KOPT-K1 (cell line): ENCODE measurements around the gene ELL2.
"Not testable (repeated sequence)": the region's sequence is repeated elsewhere in the genome, so short reads cannot be mapped to it uniquely, and the experiment has no call there.

Experiments
- H3K27ac ChIP-seq: fragments of 200-600 bp; sonication (generic); 2 replicates; pipeline ENCODE4 v1.5.1; 2016; ENCODE audit warnings: antibody characterized with exemption, mild to moderate bottlenecking, low read depth, low read length; ENCODE audit not compliant: poor library complexity, severe bottlenecking
- H3K36me3 ChIP-seq: fragments of 200-600 bp; sonication (generic); 2 replicates; pipeline ENCODE4 v1.5.1; 2017; ENCODE audit warnings: antibody characterized with exemption, mild to moderate bottlenecking, low read length, moderate library complexity; ENCODE audit not compliant: insufficient read depth
- H3K9me3 ChIP-seq: fragments of 200-600 bp; sonication (generic); 2 replicates; pipeline ENCODE4 v1.5.1; 2017; ENCODE audit warnings: antibody characterized with exemption, low read length, mild to moderate bottlenecking; ENCODE audit not compliant: insufficient read depth, poor library complexity, severe bottlenecking

Gene ELL2

GRCh38 chr5:95934207-95934804 is 27.3 kb downstream of the ELL2 start:
- Histone ChIP-seq H3K27ac (no peak overlapping the region), H3K9me3 (no peaks in the 10 kb centered on the region), H3K36me3 (no peaks in the 10 kb centered on the region)

DNA sequence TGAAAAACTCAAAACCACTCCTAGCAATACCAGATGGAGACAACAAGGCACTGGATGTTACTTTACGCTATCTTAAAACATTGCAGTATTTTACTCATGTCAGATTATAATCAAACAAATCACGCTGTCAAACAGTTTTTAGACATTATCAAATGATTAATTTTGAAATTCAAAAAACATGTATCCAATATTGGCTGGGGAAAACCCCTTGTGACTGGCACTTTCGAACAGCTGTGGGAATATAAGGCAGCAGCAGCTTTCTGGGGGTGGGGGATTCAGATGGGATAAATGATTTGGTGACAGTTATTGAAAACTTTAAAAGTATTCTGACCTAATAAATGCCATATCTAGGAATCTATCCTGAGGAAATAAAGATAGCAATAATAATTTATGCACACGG is 28.7 kb downstream of the ELL2 start:
- Histone ChIP-seq H3K9me3 (no peaks in the 10 kb centered on the region), H3K27ac (no peak overlapping the region), H3K36me3 (no peaks in the 10 kb centered on the region)

DNA sequence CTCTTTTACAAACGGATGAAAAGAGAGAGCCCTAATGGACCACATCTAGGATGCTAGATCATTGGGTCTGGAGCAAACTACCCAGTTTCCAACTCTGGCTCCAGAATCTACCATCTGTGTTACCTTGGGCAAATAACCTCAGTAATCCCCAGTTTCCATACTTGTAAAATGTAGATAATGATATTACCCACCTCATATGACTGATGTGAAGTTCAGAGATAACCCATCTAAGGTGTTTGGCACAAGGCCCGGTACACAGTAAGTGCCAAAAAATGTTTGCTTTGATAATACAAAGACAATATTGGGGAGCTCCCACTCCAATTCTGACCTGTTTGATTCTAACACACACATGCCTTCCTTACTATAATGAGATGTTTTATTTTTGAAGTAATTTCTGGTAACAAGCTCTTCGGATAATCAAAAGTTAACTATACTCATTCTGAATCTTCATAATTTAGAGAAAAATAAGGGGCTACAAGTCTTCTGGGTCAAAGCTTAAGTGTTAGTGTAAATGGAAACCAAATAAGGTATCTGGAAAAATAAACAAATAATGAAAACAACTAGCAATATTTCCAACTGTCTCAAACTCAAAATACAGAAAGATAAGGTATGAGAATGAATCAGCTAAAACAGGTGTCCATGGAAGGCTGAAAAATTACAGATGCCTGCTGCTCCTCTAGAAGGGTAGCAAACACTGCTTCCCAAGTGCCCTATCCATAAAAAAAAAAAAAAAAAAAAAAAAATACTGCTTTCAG is 30.4 kb downstream of the ELL2 start:
- H3K27ac ChIP-seq = no peak overlapping the region
- no peaks in the 10 kb centered on the region for H3K36me3 ChIP-seq
- H3K9me3 ChIP-seq = no peaks in the 10 kb centered on the region

DNA sequence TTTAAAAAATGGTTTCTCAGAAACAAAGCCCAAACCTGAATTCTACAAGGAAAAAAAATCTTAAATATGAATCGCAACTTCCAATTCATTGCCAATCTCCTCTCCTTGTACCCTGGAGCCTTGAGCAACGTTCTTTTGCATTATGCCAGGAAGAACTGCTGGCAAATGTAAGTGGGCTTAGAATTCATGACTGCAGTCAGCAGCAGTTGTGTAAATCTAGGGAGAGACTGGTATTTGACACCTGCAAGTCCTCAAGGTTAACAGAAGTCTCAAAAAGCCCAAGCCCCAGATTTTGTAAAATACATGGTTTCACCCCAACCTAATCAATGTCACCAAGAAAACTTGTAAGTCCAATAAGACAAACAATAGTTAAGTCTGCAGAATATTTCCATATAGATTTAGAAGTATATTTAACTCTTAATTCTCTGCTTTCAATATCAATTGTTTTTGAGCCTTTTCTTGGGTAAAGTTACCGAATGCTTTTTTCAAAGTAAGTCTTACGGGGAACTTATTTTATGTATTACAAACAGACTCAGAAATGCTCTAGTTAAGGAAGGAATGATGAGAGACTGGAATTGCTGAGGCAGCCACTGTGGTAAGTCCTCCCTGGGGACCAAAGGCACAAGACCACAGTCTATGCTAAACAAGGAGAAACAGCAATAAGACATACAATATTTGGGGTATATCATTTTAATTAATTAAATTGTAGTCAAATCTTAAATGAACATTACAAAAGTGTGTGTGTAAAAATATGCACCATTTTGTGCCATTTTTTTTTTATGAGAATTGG is 31.3 kb downstream of the ELL2 start:
- Histone ChIP-seq H3K36me3 (no peaks in the 10 kb centered on the region), H3K27ac (no peak overlapping the region), H3K9me3 (no peaks in the 10 kb centered on the region)

DNA sequence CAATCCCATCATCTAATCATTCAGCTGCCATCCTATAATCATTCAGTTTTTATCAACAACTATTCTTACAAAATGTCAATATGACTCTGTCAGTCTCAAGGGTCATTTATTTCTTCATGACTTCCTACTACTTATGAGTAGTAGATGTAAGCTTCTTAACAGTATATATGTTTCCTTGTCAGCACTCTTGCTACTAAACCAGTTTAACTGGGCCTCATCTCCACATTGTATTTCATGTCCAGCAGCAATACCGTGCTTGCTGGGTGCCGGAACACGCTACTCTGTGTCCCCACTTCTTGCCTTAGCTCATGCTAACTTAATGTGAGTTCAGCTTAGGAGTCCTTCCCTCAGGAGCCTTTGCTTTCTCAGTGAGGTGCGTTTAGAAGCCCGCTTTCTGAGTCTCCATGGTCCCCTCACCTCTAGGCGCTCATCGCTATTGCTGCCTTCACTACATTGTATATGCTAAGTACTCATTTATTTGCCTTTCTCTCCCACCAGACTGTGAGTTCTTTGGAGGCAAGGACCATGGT is 32.9 kb downstream of the ELL2 start:
- no peaks in the 10 kb centered on the region for H3K36me3 ChIP-seq
- H3K27ac ChIP-seq = no peak overlapping the region

GRCh38 chr5:95927927-95928723 is 33.5 kb downstream of the ELL2 start:
- Histone ChIP-seq H3K27ac (no peak overlapping the region), H3K9me3 (no peaks in the 10 kb centered on the region), H3K36me3 (no peaks in the 10 kb centered on the region)

More for the DNA sequence above, 32.9 kb downstream of the ELL2 start:
- no peaks in the 10 kb centered on the region for H3K9me3 ChIP-seq

DNA sequence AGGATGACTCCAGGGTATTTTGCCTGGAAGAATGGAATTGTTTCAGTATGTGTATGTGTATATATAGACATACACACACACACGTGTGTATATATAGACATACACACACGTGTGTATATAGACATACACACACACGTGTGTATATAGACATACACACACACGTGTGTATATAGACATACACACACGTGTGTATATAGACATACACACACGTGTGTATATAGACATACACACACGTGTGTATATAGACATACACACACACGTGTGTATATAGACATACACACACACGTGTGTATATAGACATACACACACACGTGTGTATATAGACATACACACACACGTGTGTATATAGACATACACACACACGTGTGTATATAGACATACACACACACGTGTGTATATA is 34.4 kb downstream of the ELL2 start:
- H3K9me3 ChIP-seq, H3K27ac ChIP-seq, H3K36me3 ChIP-seq: not testable (repeated sequence)

DNA sequence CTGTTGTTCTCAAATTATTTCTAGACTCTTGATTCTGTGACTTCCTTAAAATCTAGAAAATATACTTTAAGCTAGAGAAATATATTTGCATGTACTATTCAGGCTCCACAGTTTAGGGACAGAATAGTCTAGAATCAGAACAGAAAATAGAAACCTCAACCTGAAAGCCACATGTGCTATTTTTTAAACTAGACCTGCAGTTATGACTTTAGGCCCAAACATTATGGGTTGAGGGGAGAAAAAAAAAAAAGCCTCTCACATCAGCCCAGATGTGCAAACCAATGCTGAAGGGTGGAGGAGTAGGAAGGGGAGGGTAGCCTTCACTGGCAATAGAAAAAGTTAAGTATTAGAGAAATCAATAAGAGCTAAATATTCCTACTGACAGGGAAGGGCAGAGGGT is 35.7 kb downstream of the ELL2 start:
- H3K27ac ChIP-seq = no peak overlapping the region

DNA sequence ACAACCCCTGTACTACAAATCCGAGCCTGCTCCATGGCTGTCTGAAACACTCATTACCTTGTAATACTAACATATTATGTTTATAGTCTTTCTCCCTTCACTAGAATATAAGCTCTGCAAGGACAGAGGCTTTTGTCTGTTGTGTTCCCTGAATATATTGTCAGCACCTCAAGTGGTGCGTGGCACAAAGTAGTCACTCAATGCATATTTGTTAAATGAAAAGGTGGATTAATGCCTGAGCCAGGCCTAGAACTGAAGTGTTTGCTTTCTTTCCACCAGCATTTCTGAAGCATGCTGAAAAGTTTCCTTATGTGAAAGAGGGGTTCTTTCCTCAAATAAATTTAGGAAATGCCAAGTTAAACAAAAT is 36.3 kb downstream of the ELL2 start:
- no peak overlapping the region for H3K27ac ChIP-seq
- no peaks in the 10 kb centered on the region for H3K9me3 ChIP-seq
- no peaks in the 10 kb centered on the region for H3K36me3 ChIP-seq

More for the DNA sequence above, 35.7 kb downstream of the ELL2 start:
- no peaks in the 10 kb centered on the region for H3K36me3 ChIP-seq
- no peaks in the 10 kb centered on the region for H3K9me3 ChIP-seq

- H3K27ac ChIP-seq = no peak overlapping the region
- H3K9me3 ChIP-seq = no peaks in the 10 kb centered on the region
- H3K36me3 ChIP-seq = no peaks in the 10 kb centered on the region
Measured at GRCh38 chr5:95924720-95925377, 36.8 kb downstream of the ELL2 start.

DNA sequence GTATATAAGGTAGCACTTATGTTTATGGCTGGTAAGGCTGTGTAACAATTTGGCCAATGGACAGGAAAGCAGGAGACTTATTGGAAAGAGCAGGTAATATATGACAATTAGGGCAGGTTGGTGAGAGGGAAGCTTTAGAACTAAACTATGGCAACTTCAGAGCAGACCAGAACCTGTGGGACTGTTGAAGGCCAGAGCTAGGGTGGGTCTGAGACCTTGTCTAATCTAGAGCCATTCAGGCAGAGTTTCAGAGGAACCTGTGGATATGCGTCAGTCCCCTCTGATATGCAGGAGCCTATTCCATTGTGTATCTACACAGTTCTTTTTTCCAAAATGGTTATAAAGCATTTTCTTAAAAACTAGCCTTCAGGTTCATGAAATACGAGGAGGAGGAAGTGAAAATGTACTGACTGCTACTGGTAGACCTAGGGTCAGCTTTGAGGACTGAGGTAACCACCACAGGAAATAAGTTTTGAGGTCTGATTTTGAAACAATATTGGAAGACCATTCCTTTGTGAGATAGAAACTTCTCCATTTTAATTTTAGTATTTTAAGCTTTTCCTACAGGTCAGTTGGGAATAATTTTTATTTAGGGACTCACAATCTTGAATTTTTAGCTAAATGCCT is 37.6 kb downstream of the ELL2 start:
- H3K27ac ChIP-seq = no peak overlapping the region
- H3K36me3 ChIP-seq = no peaks in the 10 kb centered on the region
- H3K9me3 ChIP-seq = no peaks in the 10 kb centered on the region

- Histone ChIP-seq H3K27ac (no peak overlapping the region), H3K36me3 (no peaks in the 10 kb centered on the region)
Measured at GRCh38 chr5:95922798-95923197, 38.9 kb downstream of the ELL2 start.

GRCh38 chr5:95921501-95921900 is 40.1 kb downstream of the ELL2 start:
- no peaks in the 10 kb centered on the region for H3K9me3 ChIP-seq

More at GRCh38 chr5:95922798-95923197, 38.9 kb downstream of the ELL2 start:
- no peaks in the 10 kb centered on the region for H3K9me3 ChIP-seq

DNA sequence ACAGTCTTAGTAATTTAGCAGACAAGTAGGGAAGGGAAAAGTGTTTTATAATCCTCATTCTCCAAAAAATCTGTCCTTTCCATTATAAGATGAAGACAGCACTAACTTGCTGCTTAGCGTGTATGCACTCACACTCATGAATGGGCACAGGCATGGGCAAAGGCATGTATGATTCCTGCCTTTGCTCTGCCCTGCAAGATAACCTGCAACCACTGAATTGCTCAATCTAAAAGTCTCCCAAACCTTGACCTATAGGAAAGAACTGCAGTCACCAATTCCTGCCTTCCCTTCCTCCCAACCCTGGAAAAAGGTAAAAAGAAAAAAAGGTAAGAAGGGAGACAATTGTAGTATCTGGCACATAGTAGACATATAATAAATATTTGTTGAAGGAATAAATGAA is 40.8 kb downstream of the ELL2 start:
- Histone ChIP-seq H3K27ac (no peak overlapping the region), H3K9me3 (no peaks in the 10 kb centered on the region), H3K36me3 (no peaks in the 10 kb centered on the region)

More at GRCh38 chr5:95921501-95921900, 40.1 kb downstream of the ELL2 start:
- Histone ChIP-seq H3K27ac (no peak overlapping the region), H3K36me3 (no peaks in the 10 kb centered on the region)
